ENCODE results near the gene SEMA4B.
A peak's percentile ranks its signal among the peaks of the same experiment; 100 is the strongest.

SEMA4B gene

DNA sequence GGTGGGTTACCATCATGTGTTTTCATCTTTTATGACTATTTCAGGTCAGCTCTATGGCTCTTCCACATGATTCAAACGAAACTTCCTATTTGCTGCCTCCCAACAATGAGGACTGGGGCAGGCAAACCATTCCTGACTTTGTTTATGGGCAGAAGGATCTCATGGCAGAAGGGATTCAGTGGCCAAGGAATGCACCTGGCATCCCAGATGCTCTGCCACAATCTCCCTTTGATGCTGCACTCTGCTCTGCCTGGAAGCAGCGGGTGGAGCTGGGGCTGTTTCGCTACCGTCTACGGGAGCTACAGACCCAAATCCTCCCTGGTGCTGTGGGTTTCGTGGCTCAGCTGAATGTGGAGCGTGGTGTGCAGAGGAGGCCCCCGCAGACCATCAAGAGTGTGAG lies 39.7 kb downstream of the SEMA4B start:
- H3K4me3 ChIP-seq (replicated peaks; ENCODE audit: low read depth, low read length): no peak overlapping the region
- no peaks in the 10 kb centered on the region for H3K27me3 ChIP-seq (replicated peaks; ENCODE audit: control insufficient read depth, insufficient read depth, low read length)
- H3K36me3 ChIP-seq (ENCODE audit: control insufficient read depth, insufficient read depth, low read length): no peaks in the 10 kb centered on the region; the same call in none of the 2 replicates
- DNase-seq (ENCODE audit: extremely low read depth, insufficient read length): no peak
- TF ChIP-seq CTCF (IDR thresholded peaks at IDR 0.05; ENCODE audit: insufficient read depth, low read length, poor library complexity, severe bottlenecking): no peak

DNA sequence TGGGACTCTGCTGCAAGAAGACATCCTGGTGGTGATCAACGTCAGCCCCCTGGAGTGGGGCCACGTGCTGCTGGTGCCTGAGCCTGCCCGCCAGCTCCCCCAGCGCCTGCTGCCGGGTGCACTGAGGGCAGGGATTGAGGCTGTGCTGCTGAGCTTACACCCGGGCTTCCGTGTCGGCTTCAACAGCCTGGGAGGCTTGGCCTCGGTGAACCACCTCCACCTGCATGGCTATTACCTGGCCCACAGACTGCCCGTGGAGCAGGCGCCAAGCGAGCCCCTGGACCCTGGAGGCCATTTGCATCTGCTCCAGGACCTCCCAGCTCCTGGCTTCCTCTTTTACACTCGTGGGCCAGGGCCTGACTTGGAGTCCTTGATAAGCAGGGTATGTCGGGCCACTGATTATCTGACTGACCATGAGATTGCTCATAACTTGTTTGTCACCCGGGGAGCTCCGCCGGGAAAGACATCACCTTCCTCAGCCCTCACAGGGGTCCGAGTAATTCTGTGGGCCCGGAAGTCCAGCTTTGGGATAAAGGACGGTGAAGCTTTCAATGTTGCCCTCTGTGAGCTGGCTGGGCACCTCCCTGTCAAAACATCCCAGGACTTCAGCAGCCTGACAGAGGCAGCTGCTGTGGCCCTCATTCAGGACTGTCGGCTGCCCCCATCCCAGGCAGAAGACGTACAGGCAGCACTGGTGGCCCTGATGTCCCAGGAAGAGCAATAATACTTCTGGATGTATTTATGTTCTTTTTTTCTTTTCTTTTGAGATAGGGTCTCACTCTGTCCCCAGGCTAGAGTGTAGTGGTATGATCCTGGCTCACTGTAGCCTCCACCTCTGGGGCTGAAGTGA lies 40.4 kb downstream of the SEMA4B start:
- H3K4me3 ChIP-seq (replicated peaks; ENCODE audit: low read depth, low read length): no peak overlapping the region
- no peaks in the 10 kb centered on the region; the same call in none of the 2 replicates for H3K36me3 ChIP-seq (ENCODE audit: control insufficient read depth, insufficient read depth, low read length)
- no peaks in the 10 kb centered on the region for H3K27me3 ChIP-seq (replicated peaks; ENCODE audit: control insufficient read depth, insufficient read depth, low read length)
- no peak for DNase-seq (ENCODE audit: extremely low read depth, insufficient read length)
- no peak for TF ChIP-seq CTCF (IDR thresholded peaks at IDR 0.05; ENCODE audit: insufficient read depth, low read length, poor library complexity, severe bottlenecking)

DNA sequence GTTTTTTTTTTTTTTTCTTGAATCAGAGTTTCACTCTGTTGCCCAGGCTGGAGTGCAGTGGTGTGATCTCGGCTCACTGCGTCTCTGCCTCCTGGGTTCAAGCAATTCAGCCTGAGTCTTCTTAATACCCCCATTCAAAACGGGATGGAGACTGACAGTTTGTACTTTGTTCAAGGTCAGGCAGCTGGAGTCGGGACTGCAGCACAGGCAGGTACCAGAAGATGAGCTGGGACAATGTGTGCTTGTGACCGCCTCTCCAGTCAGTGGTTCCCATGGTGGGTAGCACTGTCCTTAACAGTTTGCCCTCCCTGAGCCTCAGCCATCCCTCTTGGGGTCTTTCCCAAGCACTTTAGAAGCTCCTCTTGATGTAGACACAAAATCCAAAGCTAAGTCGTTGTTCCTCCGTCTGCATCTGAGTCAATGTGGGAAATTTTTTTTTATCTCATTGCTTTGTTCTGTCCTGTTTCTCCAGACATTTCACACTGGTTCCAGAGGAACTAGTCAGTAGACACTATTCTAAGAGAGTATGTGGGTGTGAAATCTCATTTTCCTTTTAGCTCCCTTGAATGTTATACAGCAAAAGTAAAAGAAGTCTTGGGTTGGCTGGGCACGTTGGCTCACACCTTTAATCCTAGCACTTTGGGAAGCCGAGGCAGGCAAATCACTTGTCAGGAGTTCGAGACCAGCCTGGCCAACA lies 43.0 kb downstream of the SEMA4B start:
- H3K36me3 ChIP-seq (ENCODE audit: control insufficient read depth, insufficient read depth, low read length): no peaks in the 10 kb centered on the region
- DNase-seq (ENCODE audit: extremely low read depth, insufficient read length): no peak

DNA sequence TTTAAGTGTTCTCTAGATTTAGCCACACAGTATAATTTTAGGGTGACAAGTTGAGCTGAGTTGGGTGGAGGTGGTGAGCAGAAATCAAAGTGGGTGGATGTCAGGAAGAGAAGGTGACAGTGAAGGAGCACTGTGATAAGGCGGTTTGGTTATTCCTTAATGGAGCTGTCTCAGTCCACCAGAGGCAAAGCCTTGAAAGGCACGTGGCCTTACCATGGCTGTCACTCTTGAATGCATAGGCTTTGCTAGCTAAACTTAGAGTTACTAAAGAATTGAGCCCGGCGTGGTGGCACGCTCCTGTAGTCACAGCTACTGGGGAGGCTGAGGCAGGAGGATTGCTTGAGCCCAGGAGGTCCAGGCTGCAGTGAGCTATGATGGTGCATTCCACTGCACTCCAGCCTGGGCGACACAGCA lies 47.7 kb downstream of the SEMA4B start:
- no peak for DNase-seq (ENCODE audit: extremely low read depth, insufficient read length)
- Histone ChIP-seq H3K27me3 (replicated peaks; ENCODE audit: control insufficient read depth, insufficient read depth, low read length) (peaks cover 2% of the 10 kb centered on the region; the same call in 1 of the 2 replicates), H3K36me3 (ENCODE audit: control insufficient read depth, insufficient read depth, low read length) (no peaks in the 10 kb centered on the region), H3K4me3 (replicated peaks; ENCODE audit: low read depth, low read length) (no peak overlapping the region)
- TF ChIP-seq CTCF (IDR thresholded peaks at IDR 0.05; ENCODE audit: insufficient read depth, low read length, poor library complexity, severe bottlenecking): no peak

More for the DNA sequence above, 43.0 kb downstream of the SEMA4B start:
- TF ChIP-seq CTCF (IDR thresholded peaks at IDR 0.05; ENCODE audit: insufficient read depth, low read length, poor library complexity, severe bottlenecking): no peak
- no peak overlapping the region for H3K4me3 ChIP-seq (replicated peaks; ENCODE audit: low read depth, low read length)
- H3K27me3 ChIP-seq (replicated peaks; ENCODE audit: control insufficient read depth, insufficient read depth, low read length): no peaks in the 10 kb centered on the region

DNA sequence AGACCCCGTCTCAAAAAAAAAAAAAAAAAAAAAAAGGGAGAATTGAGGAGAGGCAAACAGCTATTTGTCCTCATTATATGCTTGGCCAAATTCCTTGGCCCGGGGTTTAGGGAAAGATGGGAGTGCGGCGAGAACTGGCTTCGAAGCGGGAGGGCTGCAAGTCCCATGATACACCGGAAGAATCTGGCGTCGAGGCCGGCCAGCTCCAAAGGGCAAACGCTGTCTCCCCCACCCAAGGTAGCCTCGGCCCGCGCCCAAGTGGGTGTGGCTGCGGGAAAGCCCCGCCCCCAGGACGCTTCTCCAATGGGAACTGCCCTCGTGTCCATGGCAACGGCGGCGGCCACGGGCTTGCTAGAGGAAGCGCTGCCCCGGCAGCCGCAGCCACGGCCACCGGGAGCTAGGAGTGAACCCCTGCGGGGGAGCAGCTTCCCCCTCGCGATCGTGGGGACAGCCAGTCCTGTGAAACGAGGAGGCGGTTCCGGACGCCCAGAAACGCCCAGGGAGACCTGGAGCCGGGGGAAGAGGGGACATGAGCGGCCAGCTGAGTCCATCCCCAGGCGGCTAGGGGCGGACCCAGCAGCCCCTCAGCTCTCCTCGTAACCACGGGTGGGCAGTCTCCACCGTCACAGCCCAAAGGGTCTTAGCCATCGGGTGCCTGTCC lies 48.2 kb downstream of the SEMA4B start, which contains the start of gene TTLL13:
TTLL13 (plus strand) TSS at position 354 of the 661 bp plus-strand sequence. CDS start 1,075 bp downstream, outside the sequence.
- peak within 1 kb of the TSS; percentile 64 for H3K4me3 ChIP-seq (replicated peaks; ENCODE audit: low read depth, low read length)
- TF ChIP-seq CTCF (IDR thresholded peaks at IDR 0.05; ENCODE audit: insufficient read depth, low read length, poor library complexity, severe bottlenecking): no peak
- H3K36me3 ChIP-seq (ENCODE audit: control insufficient read depth, insufficient read depth, low read length): no peaks in the 10 kb centered on the region
- DNase-seq (ENCODE audit: extremely low read depth, insufficient read length): peak; percentile 75
- H3K27me3 ChIP-seq (replicated peaks; ENCODE audit: control insufficient read depth, insufficient read depth, low read length): peaks cover 2% of the 10 kb centered on the region; the same call in 1 of the 2 replicates
